Endometrial microvascular endothelial cells (primary cell): ENCODE data around the gene DOCK1. TPM values are rescaled to one million over a fixed set of nuclear protein-coding genes. Genes with fewer than 3 reads are reported as not detected.
"Not testable (repeated sequence)": the region's sequence is repeated elsewhere in the genome, so short reads cannot be mapped to it uniquely, and the experiment has no call there.

Experiments
- in situ Hi-C: cut with HindIII; loops from 2 replicates; pipeline ENCODE4 v1.10.0; 2017; ENCODE audit warnings: low sequenced_read_pairs, low pct_unique_long_range_greater_than_20kb; ENCODE audit errors: inconsistent ontology term
- total RNA-seq: library from RNA; depleted of rRNA; stranded (reverse); fragments of >200 nt; gene quantifications from one replicate; pipeline ENCODE4 v1.2.3, GENCODE V29; 2015; ENCODE audit errors: inconsistent ontology term

The DOCK1 gene
- total RNA-seq, 1 donor from 2014 or later = 38.1 TPM

DNA sequence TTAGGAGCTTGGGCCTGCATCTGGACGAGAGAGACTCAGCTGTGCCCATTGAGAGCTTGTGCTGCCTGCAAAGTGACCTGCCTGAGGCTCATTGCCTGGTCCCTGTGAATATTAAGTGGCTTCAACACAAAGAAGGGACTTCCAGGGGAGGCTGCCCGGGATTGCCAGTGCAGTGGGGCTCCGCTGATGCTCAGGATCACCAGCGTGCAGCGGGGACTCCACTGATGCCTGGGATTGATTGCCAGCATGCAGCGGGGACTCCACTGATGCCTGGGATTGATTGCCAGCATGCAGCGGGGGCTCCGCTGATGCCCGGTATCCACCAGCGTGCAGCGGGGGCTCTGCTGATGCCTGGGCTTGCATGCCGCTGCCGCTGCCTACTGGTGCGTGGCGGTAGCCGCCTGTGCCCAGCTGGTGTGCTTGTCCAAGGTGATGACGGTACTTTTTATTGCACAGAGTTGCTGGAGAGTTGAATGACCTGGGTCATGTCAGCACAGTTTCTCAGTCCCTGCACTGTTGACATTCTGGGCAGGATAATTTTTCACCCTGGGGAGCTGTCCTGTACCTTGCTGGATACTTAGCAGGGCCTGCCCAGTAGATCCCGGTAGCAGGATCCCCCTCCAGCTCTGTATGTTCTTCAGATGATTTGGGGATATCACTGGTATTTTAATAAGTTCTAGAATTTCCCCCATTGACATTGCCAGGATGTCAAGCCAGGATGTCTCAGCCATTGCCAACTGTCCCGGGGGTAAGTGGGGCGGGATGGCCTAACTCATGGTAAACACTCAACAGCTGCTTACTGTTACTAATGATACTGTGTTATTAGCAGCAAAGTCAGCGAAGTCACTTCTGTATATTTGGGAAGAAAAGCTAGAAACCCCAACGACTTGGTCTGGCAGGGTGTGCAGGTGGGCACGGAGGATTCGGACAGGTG lies 13.0 kb downstream of the DOCK1 start:
- in situ Hi-C loops = no loop called here

DNA sequence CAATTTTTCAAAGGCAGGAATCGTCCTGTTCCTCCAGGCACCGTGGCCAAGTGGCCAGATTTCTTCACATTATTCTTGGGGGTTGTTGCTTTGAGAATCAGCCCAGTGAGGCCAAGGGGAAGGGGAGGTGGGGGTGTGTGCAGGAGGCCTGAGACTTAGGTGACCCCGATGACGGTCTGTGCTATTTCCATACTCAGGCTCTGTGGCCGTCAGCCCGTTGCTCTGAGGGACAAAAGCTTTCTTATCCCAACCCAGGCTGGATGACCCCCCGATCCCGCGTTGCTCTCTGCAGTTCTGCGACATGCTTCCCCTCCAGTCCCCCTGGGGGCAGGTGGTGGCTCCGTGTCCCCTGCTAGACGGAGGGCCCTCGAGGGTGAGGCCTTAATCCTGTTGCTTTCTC lies 14.2 kb downstream of the DOCK1 start:
- in situ Hi-C loops = no loop called here

GRCh38 chr10:126921162-126921561 lies 15.9 kb downstream of the DOCK1 start:
- in situ Hi-C loops = no loop called here

GRCh38 chr10:126921974-126922525 lies 16.8 kb downstream of the DOCK1 start:
- in situ Hi-C loops = no loop called here

DNA sequence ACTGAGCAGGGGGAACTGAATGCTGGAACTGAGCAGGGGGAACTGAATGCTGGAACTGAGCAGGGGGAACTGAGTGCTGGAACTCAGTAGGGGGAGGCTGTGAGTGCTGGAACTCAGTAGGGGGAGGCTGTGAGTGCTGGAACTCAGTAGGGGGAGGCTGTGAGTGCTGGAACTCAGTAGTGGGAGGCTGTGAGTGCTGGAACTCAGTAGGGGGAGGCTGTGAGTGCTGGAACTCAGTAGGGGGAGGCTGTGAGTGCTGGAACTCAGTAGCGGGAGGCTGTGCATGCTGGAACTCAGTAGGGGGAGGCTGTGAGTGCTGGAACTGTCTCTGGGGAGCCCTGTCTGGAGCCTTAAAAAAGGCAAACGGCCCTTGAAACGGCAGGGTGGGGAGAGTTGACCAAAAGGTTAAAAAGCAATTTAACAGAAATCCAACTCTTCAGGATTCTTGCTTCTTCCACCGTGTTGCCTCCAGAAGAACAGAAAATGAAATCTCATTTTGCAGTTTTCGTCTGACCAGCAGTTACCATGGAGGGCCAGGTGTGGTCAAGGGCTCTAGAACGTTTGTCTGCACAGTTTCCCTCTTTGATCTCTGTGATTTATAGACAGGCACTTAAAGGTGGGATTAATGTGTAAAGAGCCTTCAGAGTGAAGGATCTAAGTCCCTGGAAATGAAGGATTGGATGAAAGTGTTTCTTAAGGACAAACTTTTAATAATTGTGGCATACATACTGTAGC lies 19.1 kb downstream of the DOCK1 start:
- in situ Hi-C loops = no loop called here

DNA sequence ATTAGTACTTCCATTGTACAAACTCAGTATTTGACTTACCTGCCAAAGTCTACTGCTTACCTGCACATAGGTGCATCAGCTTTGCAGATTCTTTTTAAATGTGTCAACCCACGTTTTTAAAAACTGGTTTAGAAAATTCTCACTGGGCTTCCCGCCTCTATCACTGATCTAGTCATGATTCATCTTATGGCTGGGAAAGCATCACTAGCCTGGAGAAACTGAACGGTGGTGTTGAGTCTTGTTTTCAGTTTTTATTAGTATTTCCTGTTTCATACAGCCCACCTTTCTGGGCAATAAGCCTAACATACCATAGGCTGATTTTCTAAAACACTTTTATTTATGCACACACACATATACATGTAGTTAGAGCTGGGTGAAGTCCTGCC lies 19.7 kb downstream of the DOCK1 start:
- in situ Hi-C loops = no loop called here

- in situ Hi-C loops = no loop called here
Measured at GRCh38 chr10:126926568-126926967, 21.3 kb downstream of the DOCK1 start.

- in situ Hi-C loops = no loop called here
Measured at GRCh38 chr10:126927799-126928198, 22.6 kb downstream of the DOCK1 start.

- in situ Hi-C loops = no loop called here
Measured at GRCh38 chr10:126928274-126928673, 23.0 kb downstream of the DOCK1 start.

DNA sequence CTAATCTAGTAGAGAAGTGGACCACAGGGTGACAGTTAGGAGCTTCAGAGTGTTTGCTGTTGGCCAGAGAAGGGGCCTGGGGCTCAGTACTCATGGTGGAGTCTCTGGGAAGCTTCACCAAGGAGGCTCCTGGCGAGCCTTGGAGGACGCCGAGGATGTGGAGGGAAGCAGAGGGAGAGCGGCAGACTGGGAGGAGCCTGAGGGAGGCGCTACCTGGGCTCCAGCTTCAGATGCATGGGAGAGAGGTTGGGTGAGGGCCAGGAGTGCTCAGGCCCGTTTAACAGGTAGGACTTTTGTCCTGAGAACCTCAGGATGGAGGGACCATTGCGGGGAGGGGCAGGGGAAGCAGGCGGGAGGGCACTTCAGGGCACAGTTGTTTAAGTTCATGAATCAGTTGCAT lies 24.2 kb downstream of the DOCK1 start:
- in situ Hi-C loops = no loop called here

GRCh38 chr10:126930131-126930882 lies 25.1 kb downstream of the DOCK1 start:
- in situ Hi-C loops = no loop called here

DNA sequence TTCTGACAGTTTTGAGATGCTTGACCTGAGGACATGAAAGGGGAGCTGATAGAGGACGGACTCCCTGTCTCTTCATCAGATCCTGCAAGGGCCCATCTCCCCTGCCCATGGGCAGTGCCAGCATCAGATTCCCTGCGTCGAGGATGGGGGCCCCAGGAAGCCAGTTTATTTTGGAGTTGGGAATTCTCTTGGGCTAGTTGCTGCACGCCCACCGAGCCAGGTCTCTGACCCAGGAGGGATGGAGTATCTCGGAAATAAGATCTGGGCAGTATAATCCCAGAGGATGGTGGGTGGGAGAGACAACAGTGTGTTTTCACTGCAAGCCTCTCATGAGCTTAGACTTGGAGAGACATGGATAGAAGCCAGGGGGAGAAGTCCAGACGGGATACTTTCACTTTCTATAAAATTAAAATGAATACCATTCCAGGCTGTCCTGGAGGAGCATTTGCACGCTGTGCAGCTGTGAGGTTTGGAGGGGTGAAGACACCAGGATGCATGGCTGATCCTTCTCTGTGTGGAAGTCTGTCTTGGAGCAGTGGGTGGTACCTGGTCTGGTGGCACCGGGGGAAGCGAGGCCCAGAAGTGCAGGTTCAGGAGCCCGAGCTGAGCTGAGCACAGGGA lies 25.8 kb downstream of the DOCK1 start:
- in situ Hi-C loops = no loop called here

DNA sequence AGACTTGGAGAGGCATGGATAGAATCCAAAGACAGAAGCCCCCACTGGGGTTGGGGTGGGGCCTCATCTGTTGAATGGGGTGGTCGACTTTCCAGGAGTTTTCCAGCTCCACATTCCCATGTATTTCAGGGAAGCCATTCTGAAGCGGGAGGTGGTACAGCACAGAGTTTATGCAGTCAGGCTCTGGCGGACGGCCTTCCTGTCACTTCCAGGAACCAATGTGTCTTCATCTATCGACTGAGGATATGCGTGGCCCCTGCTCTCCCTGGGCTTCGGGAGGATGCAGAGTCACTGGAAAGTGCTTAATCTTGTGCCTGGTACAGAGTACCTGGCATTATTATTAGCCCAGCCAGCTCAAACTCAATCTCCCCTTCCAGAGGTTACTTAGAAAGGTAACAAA lies 26.3 kb downstream of the DOCK1 start:
- in situ Hi-C loops = no loop called here

GRCh38 chr10:126932516-126932915 lies 27.3 kb downstream of the DOCK1 start:
- in situ Hi-C loops = no loop called here

DNA sequence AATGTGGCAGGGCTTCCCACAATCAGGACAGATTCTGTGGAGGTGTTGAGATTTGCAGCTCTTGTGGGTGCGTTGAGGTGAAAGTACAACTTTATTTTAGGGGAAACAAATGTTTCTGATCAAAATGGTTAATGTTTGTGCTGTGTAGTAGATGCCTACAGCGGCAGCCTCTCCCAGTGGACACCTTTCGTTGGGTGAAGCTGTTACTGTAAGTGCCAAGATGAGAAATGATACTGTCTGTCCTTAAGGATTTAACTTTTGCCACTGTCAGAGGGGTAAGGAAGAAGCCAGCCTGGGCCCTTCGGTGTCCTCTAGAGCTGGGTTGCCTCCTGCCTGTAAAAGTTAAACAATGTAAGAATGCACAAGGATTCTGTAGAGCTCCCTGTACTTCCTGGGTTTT lies 27.9 kb downstream of the DOCK1 start:
- in situ Hi-C loops = no loop called here

GRCh38 chr10:126935263-126935946 lies 30.2 kb downstream of the DOCK1 start:
- in situ Hi-C loops = no loop called here

- in situ Hi-C loops = no loop called here
Measured at GRCh38 chr10:126937026-126937425, 31.8 kb downstream of the DOCK1 start.

GRCh38 chr10:126938121-126938520 lies 32.9 kb downstream of the DOCK1 start:
- in situ Hi-C loops = not testable (repeated sequence)
